HG03039 (cell line): ENCODE data around the gene IL17RE.

ENCODE experiments used
- ATAC-seq: cut with Tn5 transposase; IDR thresholded peaks from one replicate; pipeline ENCODE4 v1.9.1; 2021; ENCODE audit warnings: mild to moderate bottlenecking, moderate library complexity; ENCODE audit not compliant: unreplicated experiment

The IL17RE gene

GRCh38 chr3:9903238-9903624, 583 bp downstream of the IL17RE start:
- ATAC-seq: no peak

GRCh38 chr3:9903904-9904303, 1.3 kb downstream of the IL17RE start:
- no peak for ATAC-seq

- ATAC-seq: no peak
Measured at GRCh38 chr3:9906480-9906879, 3.8 kb downstream of the IL17RE start.

- ATAC-seq: no peak
Measured at GRCh38 chr3:9908286-9908685, 5.6 kb downstream of the IL17RE start.

- ATAC-seq: no peak
Measured at GRCh38 chr3:9909221-9910013, 6.8 kb downstream of the IL17RE start.

- no peak for ATAC-seq
Measured at GRCh38 chr3:9911863-9912262, 9.2 kb downstream of the IL17RE start.

GRCh38 chr3:9912294-9912935, 9.8 kb downstream of the IL17RE start:
- ATAC-seq: no peak

GRCh38 chr3:9913601-9914000, 11.0 kb downstream of the IL17RE start:
- ATAC-seq: no peak

GRCh38 chr3:9914011-9914410, 11.4 kb downstream of the IL17RE start:
- no peak for ATAC-seq

- no peak for ATAC-seq
Measured at GRCh38 chr3:9914559-9915253, 12.1 kb downstream of the IL17RE start.

- ATAC-seq: no peak
Measured at GRCh38 chr3:9915254-9916141, 12.8 kb downstream of the IL17RE start.

- ATAC-seq: no peak
Measured at GRCh38 chr3:9916346-9916733, 13.7 kb downstream of the IL17RE start.

GRCh38 chr3:9916734-9917680, 14.4 kb downstream of the IL17RE start, which contains the start of gene IL17RC:
TSS of gene IL17RC (plus strand) at chr3:9917098. CDS start at chr3:9917316, 218 bp downstream.
- ATAC-seq: no peak

GRCh38 chr3:9917820-9918219, 15.2 kb downstream of the IL17RE start:
- no peak for ATAC-seq

- no peak for ATAC-seq
Measured at GRCh38 chr3:9918261-9919038, 15.8 kb downstream of the IL17RE start.

- no peak for ATAC-seq
Measured at GRCh38 chr3:9928158-9928557, 25.5 kb downstream of the IL17RE start.

GRCh38 chr3:9930804-9931418, 28.3 kb downstream of the IL17RE start:
- ATAC-seq: no peak

- no peak for ATAC-seq
Measured at GRCh38 chr3:9932535-9932842, 29.8 kb downstream of the IL17RE start.
